ENCODE data around the gene CPA3. TPM values are rescaled to one million over a fixed set of nuclear protein-coding genes. Genes with fewer than 3 reads are reported as not detected.
A peak's percentile ranks its signal among the peaks of the same experiment; 100 is the strongest.

CPA3 gene
- total RNA-seq, 2 experiments from 2014 or later: not detected

DNA sequence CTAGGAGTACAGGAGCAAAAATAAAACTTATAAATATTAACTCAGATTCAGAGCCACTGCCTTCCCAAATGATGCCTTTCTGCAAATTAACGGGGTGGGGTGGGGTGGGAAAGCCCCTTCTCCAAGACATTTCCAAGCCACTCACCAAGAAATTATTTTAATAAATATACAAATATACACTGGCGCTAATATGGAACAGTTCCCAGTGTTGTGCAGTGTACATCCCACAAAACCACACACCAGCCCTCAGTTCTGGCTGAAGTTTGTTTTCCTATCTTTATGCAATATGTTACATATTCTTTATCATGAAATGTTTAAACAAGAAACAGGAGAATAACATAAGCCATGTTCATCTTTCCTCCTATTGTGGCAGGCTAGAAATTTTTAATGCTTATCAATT is 73.2 kb downstream of the CPA3 start:
- peaks cover 15% of the 10 kb centered on the region for H3K27me3 Mint-ChIP-seq
- intact Hi-C loops (cut with micrococcal nuclease): no loop called here
- ATAC-seq (no peak), DNase-seq (no peak)
- ChIA-PET POLR2A (no interaction called here), CTCF (no interaction called here)
- H3K36me3 Mint-ChIP-seq (ENCODE audit: low read depth): no peaks in the 10 kb centered on the region
- no peaks in the 10 kb centered on the region for H3K9me3 Mint-ChIP-seq
- no peak overlapping the region for H3K4me3 Mint-ChIP-seq
- no peaks in the 10 kb centered on the region for H3K4me1 Mint-ChIP-seq (ENCODE audit: low read depth)
- no peak overlapping the region for H3K27ac Mint-ChIP-seq
- TF ChIP-seq, protein P1, sequence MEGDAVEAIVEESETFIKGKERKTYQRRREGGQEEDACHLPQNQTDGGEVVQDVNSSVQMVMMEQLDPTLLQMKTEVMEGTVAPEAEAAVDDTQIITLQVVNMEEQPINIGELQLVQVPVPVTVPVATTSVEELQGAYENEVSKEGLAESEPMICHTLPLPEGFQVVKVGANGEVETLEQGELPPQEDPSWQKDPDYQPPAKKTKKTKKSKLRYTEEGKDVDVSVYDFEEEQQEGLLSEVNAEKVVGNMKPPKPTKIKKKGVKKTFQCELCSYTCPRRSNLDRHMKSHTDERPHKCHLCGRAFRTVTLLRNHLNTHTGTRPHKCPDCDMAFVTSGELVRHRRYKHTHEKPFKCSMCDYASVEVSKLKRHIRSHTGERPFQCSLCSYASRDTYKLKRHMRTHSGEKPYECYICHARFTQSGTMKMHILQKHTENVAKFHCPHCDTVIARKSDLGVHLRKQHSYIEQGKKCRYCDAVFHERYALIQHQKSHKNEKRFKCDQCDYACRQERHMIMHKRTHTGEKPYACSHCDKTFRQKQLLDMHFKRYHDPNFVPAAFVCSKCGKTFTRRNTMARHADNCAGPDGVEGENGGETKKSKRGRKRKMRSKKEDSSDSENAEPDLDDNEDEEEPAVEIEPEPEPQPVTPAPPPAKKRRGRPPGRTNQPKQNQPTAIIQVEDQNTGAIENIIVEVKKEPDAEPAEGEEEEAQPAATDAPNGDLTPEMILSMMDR (IDR thresholded peaks at IDR 0.05): no peak

GRCh38 chr3:148938936-148939335 is 73.8 kb downstream of the CPA3 start:
- TF ChIP-seq, protein P1 (IDR thresholded peaks at IDR 0.05): no peak
- Mint-ChIP-seq H3K27me3 (peaks cover 12% of the 10 kb centered on the region), H3K4me1 (ENCODE audit: low read depth) (no peaks in the 10 kb centered on the region), H3K36me3 (ENCODE audit: low read depth) (no peaks in the 10 kb centered on the region), H3K9me3 (no peaks in the 10 kb centered on the region), H3K27ac (no peak overlapping the region), H3K4me3 (no peak overlapping the region)
- ChIA-PET CTCF (no interaction called here), POLR2A (no interaction called here)
- ATAC-seq (no peak), DNase-seq (no peak)
- intact Hi-C loops (cut with micrococcal nuclease): no loop called here

DNA sequence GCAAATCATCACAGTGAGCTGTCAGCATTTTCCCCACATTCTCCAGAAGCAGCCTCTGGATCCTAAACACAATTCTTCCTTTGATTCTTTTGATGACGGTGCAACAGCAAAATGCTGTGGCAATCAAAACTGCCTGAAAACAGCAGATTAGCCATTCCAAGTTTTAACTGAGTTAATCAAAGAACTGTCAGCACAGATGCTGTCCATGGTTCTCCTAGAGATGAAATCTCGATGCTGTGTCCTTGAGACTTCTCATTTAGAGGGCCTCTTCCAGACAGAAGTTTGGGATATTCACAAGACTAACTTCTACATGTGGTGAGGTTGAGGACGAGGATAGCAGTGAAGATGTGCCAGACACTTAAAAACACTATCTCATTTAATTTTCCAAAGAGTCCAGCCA is 75.9 kb downstream of the CPA3 start:
- TF ChIP-seq, protein P1 (IDR thresholded peaks at IDR 0.05): no peak
- H3K27ac Mint-ChIP-seq: no peak overlapping the region
- no peaks in the 10 kb centered on the region for H3K9me3 Mint-ChIP-seq
- CTCF ChIA-PET: interaction anchor here (1.3 to 1.4 kb wide), 2 partner anchors 15 to 16 kb away, joined by 3 read pairs; no protein-coding TSS in a partner anchor
- DNase-seq: no peak
- H3K4me3 Mint-ChIP-seq: no peak overlapping the region
- no peaks in the 10 kb centered on the region for H3K4me1 Mint-ChIP-seq (ENCODE audit: low read depth)
- H3K27me3 Mint-ChIP-seq: peaks cover 6% of the 10 kb centered on the region
- POLR2A ChIA-PET: no interaction called here
- H3K36me3 Mint-ChIP-seq (ENCODE audit: low read depth): no peaks in the 10 kb centered on the region
- intact Hi-C loops (cut with micrococcal nuclease): no loop called here
- no peak for ATAC-seq

DNA sequence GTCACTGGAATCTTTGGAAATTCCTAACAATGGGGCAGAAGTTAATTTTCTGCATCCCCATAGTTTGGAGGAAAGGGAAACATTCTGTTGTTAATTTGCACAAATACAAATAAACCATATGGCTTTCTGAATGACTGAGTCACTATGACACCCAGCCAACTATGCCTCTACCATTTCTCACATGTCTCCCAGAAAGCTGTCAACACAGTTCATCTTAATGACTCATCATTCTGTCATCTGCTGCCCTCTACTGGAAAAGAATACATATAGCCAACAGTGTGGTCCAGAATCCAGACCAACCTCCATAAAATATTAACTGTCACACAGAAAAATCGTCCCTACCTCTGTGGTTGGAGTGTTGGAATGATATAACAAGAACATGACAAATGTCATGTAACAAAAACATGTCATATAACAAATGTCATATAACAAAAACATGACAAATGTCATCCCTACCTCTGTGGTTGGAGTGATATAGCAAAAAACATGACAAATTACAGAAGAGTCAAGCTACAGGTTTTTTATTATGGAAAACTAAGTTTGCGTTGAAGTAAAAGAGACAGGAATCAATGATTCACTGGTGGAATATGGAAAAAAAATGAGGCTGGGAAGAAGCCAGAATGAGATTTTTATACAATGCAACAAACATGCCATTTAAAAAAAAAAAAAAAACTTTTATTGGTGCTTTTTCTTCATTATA is 78.6 kb downstream of the CPA3 start:
- no peaks in the 10 kb centered on the region for H3K36me3 Mint-ChIP-seq (ENCODE audit: low read depth)
- no peaks in the 10 kb centered on the region for H3K27me3 Mint-ChIP-seq
- no peaks in the 10 kb centered on the region for H3K9me3 Mint-ChIP-seq
- no peak overlapping the region for H3K27ac Mint-ChIP-seq
- TF ChIP-seq, protein P1 (IDR thresholded peaks at IDR 0.05): peak; percentile 74
- DNase-seq (peak; percentile 30), ATAC-seq (peak; percentile 96)
- intact Hi-C loops (cut with micrococcal nuclease): no loop called here
- H3K4me3 Mint-ChIP-seq: no peak overlapping the region
- CTCF ChIA-PET: interaction anchor here (1.3 to 7.0 kb wide), 3 partner anchors 11 to 96 kb away, joined by 3 to 81 read pairs (median 4); partner anchors contain the start of gene CPA3
- H3K4me1 Mint-ChIP-seq (ENCODE audit: low read depth): no peaks in the 10 kb centered on the region
- POLR2A ChIA-PET: interaction anchor here (0.8 kb wide), 1 partner anchor 352 kb away, joined by 3 read pairs; no protein-coding TSS in a partner anchor

GRCh38 chr3:148945116-148945515 is 80.0 kb downstream of the CPA3 start:
- Mint-ChIP-seq H3K9me3 (no peaks in the 10 kb centered on the region), H3K27ac (no peak overlapping the region), H3K4me1 (ENCODE audit: low read depth) (no peaks in the 10 kb centered on the region), H3K27me3 (no peaks in the 10 kb centered on the region), H3K36me3 (ENCODE audit: low read depth) (no peaks in the 10 kb centered on the region), H3K4me3 (no peak overlapping the region)
- DNase-seq (no peak), ATAC-seq (no peak)
- intact Hi-C loops (cut with micrococcal nuclease): no loop called here
- POLR2A ChIA-PET: no interaction called here
- CTCF ChIA-PET: interaction anchor here (1.1 to 7.0 kb wide), 3 partner anchors 8 to 83 kb away, joined by 3 to 81 read pairs (median 5); partner anchors contain the start of gene CPA3
- TF ChIP-seq, protein P1 (IDR thresholded peaks at IDR 0.05): no peak

Data from activated CD8-positive, alpha-beta T cell treated with anti-CD3 and anti-CD28 coated beads for 36 hours (primary cell).